ENCODE results near the gene NPR1.
"Not testable (repeated sequence)": the region's sequence is repeated elsewhere in the genome, so short reads cannot be mapped to it uniquely, and the experiment has no call there.

Gene NPR1

GRCh38 chr1:153683854-153684253 is 5.4 kb downstream of the NPR1 start:
- no peak for ATAC-seq

GRCh38 chr1:153684892-153685291 is 6.4 kb downstream of the NPR1 start:
- no peak for ATAC-seq

GRCh38 chr1:153685544-153686340 is 7.3 kb downstream of the NPR1 start:
- ATAC-seq = no peak

GRCh38 chr1:153687346-153688125 is 9.0 kb downstream of the NPR1 start:
- no peak for ATAC-seq

- ATAC-seq = no peak
Measured at GRCh38 chr1:153688276-153688675, 9.8 kb downstream of the NPR1 start.

- no peak for ATAC-seq
Measured at GRCh38 chr1:153688736-153689328, 10.3 kb downstream of the NPR1 start.

- no peak for ATAC-seq
Measured at GRCh38 chr1:153693466-153693865, 15.0 kb downstream of the NPR1 start.

GRCh38 chr1:153696741-153697140 is 18.3 kb downstream of the NPR1 start:
- ATAC-seq = no peak

GRCh38 chr1:153697191-153698019 is 18.9 kb downstream of the NPR1 start:
- ATAC-seq = no peak

- ATAC-seq = no peak
Measured at GRCh38 chr1:153698020-153698922, 19.8 kb downstream of the NPR1 start.

GRCh38 chr1:153698923-153699714 is 20.6 kb downstream of the NPR1 start:
- no peak for ATAC-seq

GRCh38 chr1:153699768-153700167 is 21.3 kb downstream of the NPR1 start:
- ATAC-seq = no peak

GRCh38 chr1:153705484-153705883 is 27.0 kb downstream of the NPR1 start:
- ATAC-seq = no peak

- no peak for ATAC-seq
Measured at GRCh38 chr1:153711026-153711425, 32.5 kb downstream of the NPR1 start.

- ATAC-seq = not testable (repeated sequence)
Measured at GRCh38 chr1:153716211-153716610, 37.7 kb downstream of the NPR1 start.

- ATAC-seq = peak in 1 of 2 donors; percentile 33
Measured at GRCh38 chr1:153717330-153717729, 38.8 kb downstream of the NPR1 start.

- ATAC-seq = no peak
Measured at GRCh38 chr1:153723687-153724086, 45.2 kb downstream of the NPR1 start.

- not testable (repeated sequence) for ATAC-seq
Measured at GRCh38 chr1:153724634-153725033, 46.1 kb downstream of the NPR1 start.

GRCh38 chr1:153727463-153728304 is 49.2 kb downstream of the NPR1 start, which contains the start of gene INTS3:
TSS of gene INTS3 (plus strand) at chr1:153728050. CDS start at chr1:153728635, 585 bp downstream.
- peak; percentile 99 for ATAC-seq
